Measurements from ENCODE around the gene GLS.

GLS gene

DNA sequence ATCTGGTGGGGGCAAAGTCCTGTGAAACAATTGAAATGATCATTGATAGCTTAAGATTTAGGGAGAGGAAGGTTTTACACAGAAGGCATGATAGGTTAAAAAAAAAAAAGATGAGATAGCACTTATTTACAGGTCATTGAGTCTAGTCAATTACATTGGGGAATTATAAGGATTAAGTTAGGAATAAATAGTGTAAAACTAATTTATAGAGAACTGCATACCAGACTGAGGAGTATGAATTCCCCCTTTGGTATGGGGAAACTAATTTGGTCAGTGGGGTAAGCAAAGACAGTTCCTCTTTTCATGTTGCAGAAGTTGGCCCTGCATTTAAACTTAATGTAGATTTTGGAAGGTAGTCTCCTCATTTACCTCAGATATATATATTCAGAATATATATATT is 10.8 kb downstream of the GLS start:
- no peak overlapping the region for H3K4me3 ChIP-seq (ENCODE audit: low read depth, low read length)
- no peak for DNase-seq (ENCODE audit: low read depth)
- in situ Hi-C loops (cut with HindIII; ENCODE audit: low sequenced_read_pairs), result no loop called here
- TF ChIP-seq, protein P1, sequence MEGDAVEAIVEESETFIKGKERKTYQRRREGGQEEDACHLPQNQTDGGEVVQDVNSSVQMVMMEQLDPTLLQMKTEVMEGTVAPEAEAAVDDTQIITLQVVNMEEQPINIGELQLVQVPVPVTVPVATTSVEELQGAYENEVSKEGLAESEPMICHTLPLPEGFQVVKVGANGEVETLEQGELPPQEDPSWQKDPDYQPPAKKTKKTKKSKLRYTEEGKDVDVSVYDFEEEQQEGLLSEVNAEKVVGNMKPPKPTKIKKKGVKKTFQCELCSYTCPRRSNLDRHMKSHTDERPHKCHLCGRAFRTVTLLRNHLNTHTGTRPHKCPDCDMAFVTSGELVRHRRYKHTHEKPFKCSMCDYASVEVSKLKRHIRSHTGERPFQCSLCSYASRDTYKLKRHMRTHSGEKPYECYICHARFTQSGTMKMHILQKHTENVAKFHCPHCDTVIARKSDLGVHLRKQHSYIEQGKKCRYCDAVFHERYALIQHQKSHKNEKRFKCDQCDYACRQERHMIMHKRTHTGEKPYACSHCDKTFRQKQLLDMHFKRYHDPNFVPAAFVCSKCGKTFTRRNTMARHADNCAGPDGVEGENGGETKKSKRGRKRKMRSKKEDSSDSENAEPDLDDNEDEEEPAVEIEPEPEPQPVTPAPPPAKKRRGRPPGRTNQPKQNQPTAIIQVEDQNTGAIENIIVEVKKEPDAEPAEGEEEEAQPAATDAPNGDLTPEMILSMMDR (IDR thresholded peaks at IDR 0.05; ENCODE audit: low read depth, low read length, missing control alignments), result no peak

DNA sequence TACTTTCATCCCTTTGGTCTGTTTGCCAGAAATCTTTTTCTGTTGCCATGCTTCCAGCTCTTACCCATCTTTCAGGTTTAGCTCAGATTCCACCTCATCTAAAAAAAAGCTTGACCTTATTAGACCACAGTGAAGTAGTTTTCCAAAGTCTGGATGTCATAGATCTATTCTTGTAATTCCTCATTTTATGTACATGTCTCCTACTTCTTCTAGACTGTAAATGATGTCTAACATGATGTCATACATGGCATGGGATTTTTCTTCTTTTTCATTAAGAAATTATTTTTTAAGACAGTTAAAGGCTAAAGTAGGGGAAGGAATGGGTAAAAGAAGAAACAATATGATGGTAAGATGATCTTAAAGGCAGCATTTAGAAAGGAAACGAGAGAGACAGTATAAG is 11.3 kb downstream of the GLS start:
- no peak overlapping the region for H3K4me3 ChIP-seq (ENCODE audit: low read depth, low read length)
- TF ChIP-seq, protein P1 (IDR thresholded peaks at IDR 0.05; ENCODE audit: low read depth, low read length, missing control alignments), result no peak
- in situ Hi-C loops (cut with HindIII; ENCODE audit: low sequenced_read_pairs), result no loop called here
- DNase-seq (ENCODE audit: low read depth), result no peak

DNA sequence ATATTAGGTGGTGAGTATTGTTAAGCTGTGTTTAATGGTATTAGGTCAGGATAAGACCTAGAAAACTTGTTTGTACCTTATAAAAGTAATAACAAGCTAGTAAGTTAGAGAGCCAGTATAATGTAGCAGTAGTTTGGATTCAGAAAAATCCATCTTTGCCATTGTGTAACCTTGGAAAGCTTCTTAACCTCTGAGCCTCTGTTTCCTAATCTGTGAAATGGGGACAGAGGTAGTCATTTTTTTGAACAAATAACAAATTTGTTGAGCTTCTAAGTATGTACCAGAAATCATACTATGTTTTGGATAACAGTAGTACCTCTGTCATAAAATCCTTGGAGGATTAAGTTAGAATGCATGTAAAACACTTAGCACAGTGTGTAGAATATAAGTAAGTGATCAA is 12.5 kb downstream of the GLS start:
- in situ Hi-C loops (cut with HindIII; ENCODE audit: low sequenced_read_pairs), result no loop called here
- H3K4me3 ChIP-seq (ENCODE audit: low read depth, low read length), result no peak overlapping the region
- no peak for DNase-seq (ENCODE audit: low read depth)
- TF ChIP-seq, protein P1 (IDR thresholded peaks at IDR 0.05; ENCODE audit: low read depth, low read length, missing control alignments), result no peak

DNA sequence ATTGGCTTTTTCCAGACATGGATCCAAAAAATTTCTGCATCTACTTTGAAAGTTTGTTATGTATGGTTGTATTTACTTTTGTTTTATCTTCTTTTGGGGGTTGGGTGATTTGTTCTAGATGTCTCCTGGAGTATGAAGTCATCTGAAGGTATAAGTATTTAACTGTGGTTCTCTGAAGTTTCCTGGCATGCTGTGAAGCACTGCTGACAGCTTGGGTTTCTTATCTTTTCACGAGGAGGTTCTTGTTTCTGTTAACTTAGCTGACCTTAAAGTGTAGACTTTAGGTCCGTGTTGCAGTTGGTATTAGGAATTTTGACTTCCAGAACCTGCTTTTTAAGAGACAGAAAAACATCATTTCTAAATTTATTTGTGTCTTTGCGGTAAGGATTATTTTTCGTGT is 15.9 kb downstream of the GLS start:
- TF ChIP-seq, protein P1 (IDR thresholded peaks at IDR 0.05; ENCODE audit: low read depth, low read length, missing control alignments), result no peak
- in situ Hi-C loops (cut with HindIII; ENCODE audit: low sequenced_read_pairs), result no loop called here
- DNase-seq (ENCODE audit: low read depth), result no peak
- no peak overlapping the region for H3K4me3 ChIP-seq (ENCODE audit: low read depth, low read length)

DNA sequence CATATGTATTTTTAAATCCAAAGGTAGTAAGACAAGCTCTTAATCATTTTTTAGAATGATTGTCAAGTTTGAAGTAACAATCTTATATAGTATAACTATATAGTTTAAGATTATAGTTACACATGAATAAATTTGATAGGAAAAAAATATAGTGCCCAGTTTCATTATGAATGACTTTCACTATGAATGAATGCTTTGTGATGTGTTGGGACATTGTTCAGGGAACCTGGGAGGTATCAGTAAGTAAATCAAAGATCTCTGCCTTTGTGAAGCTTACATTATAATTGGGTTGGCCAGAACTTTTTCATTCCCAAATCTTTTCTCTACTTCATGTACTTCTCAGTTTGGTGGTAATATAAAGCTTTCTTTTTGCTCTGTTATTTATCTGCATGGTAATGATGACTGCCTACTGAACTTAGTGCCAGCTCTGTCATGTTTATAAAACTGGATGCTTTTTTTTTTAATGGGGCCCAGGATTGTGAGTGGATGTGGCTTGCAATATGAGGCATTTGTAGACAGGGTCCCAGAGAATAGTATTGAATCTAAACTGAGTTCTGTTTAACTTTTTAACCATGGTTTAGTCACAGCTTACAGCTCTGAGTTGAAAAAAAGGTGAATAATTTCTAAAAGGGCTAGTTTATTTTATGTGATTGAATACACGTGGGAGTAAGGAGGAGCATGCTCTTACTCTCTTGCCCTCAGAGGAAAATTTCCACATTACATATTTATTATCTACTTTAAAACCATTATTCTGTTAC is 23.3 kb downstream of the GLS start:
- in situ Hi-C loops (cut with HindIII; ENCODE audit: low sequenced_read_pairs), result no loop called here
- no peak overlapping the region for H3K4me3 ChIP-seq (ENCODE audit: low read depth, low read length)
- DNase-seq (ENCODE audit: low read depth), result no peak
- TF ChIP-seq, protein P1 (IDR thresholded peaks at IDR 0.05; ENCODE audit: low read depth, low read length, missing control alignments), result no peak

DNA sequence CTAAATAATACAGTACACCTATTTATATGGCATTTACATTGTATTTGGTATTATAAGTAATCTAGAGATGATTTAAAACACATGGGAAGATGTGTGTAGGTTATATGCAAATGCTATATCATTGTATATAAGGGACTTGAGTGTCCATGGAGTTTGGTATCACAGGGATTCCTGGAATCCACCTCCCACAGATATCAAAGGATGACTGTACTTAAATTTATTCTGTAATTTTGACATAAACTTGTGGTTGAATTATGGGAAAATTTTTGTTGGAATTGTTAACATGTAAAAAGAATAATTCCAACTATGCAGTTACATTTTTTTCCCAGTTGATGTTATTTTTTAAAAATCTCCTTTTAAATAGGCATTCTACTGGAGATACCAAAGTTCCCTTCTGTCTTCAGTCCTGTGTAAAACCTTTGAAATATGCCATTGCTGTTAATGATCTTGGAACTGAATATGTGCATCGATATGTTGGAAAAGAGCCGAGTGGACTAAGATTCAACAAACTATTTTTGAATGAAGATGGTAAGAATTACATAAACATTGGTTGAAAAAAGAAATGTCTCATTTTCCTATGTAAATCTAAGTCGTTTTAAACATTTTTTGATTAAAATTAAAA is 24.1 kb downstream of the GLS start:
- DNase-seq (ENCODE audit: low read depth), result no peak
- in situ Hi-C loops (cut with HindIII; ENCODE audit: low sequenced_read_pairs), result no loop called here

More for the DNA sequence above, 24.1 kb downstream of the GLS start:
- H3K4me3 ChIP-seq (ENCODE audit: low read depth, low read length), result no peak overlapping the region
- TF ChIP-seq, protein P1 (IDR thresholded peaks at IDR 0.05; ENCODE audit: low read depth, low read length, missing control alignments), result no peak
